Measurements from ENCODE around the gene STMN3. TPM values are rescaled to one million over a fixed set of nuclear protein-coding genes. Genes with fewer than 3 reads are reported as not detected.
"Not testable (repeated sequence)": the region's sequence is repeated elsewhere in the genome, so short reads cannot be mapped to it uniquely, and the experiment has no call there.

The STMN3 gene
- total RNA-seq, 1 experiment from 2014 or later = 42.7 TPM

DNA sequence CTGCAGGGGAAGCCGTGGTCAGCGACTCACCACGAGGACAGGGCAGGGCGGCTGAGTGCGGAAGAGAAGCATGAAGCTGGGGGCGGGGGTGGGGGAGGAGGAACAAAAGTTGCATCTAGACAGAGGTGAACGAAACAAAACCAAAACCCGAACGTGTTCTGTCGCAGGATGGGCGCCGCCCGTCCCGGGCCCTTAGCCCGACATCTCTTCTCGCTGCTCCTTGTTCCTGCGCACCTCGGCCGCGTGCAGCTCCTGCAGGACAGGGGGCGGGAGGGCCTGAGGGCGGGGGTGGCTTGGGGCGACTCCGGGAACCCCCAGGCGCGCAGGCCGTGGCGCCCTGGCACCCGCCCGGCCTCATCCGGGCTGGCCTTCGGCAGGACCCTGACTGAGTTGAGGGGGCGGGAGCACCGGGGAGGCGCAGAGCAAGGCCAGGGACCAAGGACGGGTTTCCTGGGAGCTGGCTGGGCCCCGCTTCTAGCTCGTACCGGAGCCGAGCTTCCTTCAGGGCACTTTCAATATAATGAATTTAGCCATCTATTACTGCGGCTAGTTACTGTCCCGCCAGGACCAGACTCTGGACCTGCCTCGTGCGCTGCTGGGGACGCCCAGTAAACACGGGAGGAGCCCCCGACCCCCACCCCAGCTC is 12.0 kb downstream of the STMN3 start:
- peak; percentile 54 for ATAC-seq
- DNase-seq (ENCODE audit: low read depth, low spot score) = no peak
- no TSS peak for BruUV-seq (replicated peaks)
- Histone ChIP-seq H3K27me3 (ENCODE audit: control insufficient read depth, insufficient read depth, low read length) (no peaks in the 10 kb centered on the region), H3K4me3 (ENCODE audit: low read depth in 2 of 2, low read length in 2 of 2) (peak overlapping the region; percentile 30 to 47), H3K27ac (ENCODE audit: low read length) (no peak overlapping the region), H3K4me1 (ENCODE audit: control insufficient read depth, insufficient read depth, low read length) (peaks cover 6% of the 10 kb centered on the region), H3K9me3 (ENCODE audit: control insufficient read depth, insufficient read depth, low read depth, low read length) (no peaks in the 10 kb centered on the region), H3K36me3 (ENCODE audit: control insufficient read depth, insufficient read depth, low read length) (no peaks in the 10 kb centered on the region)
- intact Hi-C loops (cut with micrococcal nuclease; ENCODE audit: unreplicated experiment) (no loop called here), in situ Hi-C loops (cut with HindIII; ENCODE audit: low pct_unique_long_range_greater_than_20kb, low sequenced_read_pairs) (no loop called here)
- ChIA-PET POLR2A (interaction anchor here (0.6 kb wide), 3 partner anchors 17 to 41 kb away, joined by 3 to 16 read pairs (median 4); no protein-coding TSS in a partner anchor), CTCF (interaction anchor here (0.7 to 2.4 kb wide), 6 partner anchors 8 to 103 kb away, joined by 3 to 12 read pairs (median 6); partner anchors contain the start of genes PTK6, RTEL1 and STMN3)
- TF ChIP-seq SIN3A (IDR thresholded peaks at IDR 0.05; ENCODE audit: borderline replicate concordance, insufficient read depth, low read depth, low read length) (no peak), TCF7L2 (IDR thresholded peaks at IDR 0.05; ENCODE audit: low read depth, low read length) (no peak), POLR2AphosphoS5 (IDR thresholded peaks at IDR 0.05; ENCODE audit: low read depth, low read length) (no peak)
- TF ChIP-seq, protein P1, sequence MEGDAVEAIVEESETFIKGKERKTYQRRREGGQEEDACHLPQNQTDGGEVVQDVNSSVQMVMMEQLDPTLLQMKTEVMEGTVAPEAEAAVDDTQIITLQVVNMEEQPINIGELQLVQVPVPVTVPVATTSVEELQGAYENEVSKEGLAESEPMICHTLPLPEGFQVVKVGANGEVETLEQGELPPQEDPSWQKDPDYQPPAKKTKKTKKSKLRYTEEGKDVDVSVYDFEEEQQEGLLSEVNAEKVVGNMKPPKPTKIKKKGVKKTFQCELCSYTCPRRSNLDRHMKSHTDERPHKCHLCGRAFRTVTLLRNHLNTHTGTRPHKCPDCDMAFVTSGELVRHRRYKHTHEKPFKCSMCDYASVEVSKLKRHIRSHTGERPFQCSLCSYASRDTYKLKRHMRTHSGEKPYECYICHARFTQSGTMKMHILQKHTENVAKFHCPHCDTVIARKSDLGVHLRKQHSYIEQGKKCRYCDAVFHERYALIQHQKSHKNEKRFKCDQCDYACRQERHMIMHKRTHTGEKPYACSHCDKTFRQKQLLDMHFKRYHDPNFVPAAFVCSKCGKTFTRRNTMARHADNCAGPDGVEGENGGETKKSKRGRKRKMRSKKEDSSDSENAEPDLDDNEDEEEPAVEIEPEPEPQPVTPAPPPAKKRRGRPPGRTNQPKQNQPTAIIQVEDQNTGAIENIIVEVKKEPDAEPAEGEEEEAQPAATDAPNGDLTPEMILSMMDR (IDR thresholded peaks at IDR 0.05) = no peak
- TF ChIP-seq, protein P2, sequence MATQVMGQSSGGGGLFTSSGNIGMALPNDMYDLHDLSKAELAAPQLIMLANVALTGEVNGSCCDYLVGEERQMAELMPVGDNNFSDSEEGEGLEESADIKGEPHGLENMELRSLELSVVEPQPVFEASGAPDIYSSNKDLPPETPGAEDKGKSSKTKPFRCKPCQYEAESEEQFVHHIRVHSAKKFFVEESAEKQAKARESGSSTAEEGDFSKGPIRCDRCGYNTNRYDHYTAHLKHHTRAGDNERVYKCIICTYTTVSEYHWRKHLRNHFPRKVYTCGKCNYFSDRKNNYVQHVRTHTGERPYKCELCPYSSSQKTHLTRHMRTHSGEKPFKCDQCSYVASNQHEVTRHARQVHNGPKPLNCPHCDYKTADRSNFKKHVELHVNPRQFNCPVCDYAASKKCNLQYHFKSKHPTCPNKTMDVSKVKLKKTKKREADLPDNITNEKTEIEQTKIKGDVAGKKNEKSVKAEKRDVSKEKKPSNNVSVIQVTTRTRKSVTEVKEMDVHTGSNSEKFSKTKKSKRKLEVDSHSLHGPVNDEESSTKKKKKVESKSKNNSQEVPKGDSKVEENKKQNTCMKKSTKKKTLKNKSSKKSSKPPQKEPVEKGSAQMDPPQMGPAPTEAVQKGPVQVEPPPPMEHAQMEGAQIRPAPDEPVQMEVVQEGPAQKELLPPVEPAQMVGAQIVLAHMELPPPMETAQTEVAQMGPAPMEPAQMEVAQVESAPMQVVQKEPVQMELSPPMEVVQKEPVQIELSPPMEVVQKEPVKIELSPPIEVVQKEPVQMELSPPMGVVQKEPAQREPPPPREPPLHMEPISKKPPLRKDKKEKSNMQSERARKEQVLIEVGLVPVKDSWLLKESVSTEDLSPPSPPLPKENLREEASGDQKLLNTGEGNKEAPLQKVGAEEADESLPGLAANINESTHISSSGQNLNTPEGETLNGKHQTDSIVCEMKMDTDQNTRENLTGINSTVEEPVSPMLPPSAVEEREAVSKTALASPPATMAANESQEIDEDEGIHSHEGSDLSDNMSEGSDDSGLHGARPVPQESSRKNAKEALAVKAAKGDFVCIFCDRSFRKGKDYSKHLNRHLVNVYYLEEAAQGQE (IDR thresholded peaks at IDR 0.05; ENCODE audit: insufficient read depth in 1 of 2, low read depth in 2 of 2, low read length in 1 of 2) = no peak

DNA sequence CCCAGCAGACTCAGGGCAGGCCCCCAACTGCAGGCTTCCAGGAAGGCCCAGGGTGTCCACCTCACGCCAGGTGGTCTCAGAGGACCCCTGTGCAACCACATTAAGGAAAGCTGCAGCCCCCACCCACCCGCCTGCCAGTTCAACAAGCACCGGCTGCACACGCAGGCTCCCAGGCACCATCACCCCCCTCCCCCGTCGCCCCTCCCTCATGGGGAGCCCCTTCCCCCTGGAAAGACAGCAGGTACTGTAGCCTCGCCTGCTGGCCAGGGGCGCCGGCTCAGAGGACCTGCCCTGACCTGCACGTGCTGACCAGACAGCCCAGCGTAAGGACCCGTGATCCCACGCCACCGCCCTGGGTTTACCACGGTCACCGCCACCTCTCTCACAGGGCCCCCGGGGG is 12.5 kb downstream of the STMN3 start:
- BruUV-seq (replicated peaks); intact Hi-C loops (cut with micrococcal nuclease; ENCODE audit: unreplicated experiment); DNase-seq (ENCODE audit: low read depth, low spot score); H3K36me3 ChIP-seq (ENCODE audit: control insufficient read depth, insufficient read depth, low read length); H3K4me3 ChIP-seq (ENCODE audit: low read depth in 2 of 2, low read length in 2 of 2); H3K27me3 ChIP-seq (ENCODE audit: control insufficient read depth, insufficient read depth, low read length); in situ Hi-C loops (cut with HindIII; ENCODE audit: low pct_unique_long_range_greater_than_20kb, low sequenced_read_pairs); H3K27ac ChIP-seq (ENCODE audit: low read length); H3K9me3 ChIP-seq (ENCODE audit: control insufficient read depth, insufficient read depth, low read depth, low read length); ATAC-seq; H3K4me1 ChIP-seq (ENCODE audit: control insufficient read depth, insufficient read depth, low read length): not testable (repeated sequence)
- POLR2A ChIA-PET = interaction anchor here (0.6 kb wide), 2 partner anchors 18 to 21 kb away, joined by 3 to 4 read pairs; no protein-coding TSS in a partner anchor
- CTCF ChIA-PET = interaction anchor here (0.6 kb wide), 1 partner anchor 316 kb away, joined by 7 read pairs; the partner anchor contains the start of gene UCKL1

DNA sequence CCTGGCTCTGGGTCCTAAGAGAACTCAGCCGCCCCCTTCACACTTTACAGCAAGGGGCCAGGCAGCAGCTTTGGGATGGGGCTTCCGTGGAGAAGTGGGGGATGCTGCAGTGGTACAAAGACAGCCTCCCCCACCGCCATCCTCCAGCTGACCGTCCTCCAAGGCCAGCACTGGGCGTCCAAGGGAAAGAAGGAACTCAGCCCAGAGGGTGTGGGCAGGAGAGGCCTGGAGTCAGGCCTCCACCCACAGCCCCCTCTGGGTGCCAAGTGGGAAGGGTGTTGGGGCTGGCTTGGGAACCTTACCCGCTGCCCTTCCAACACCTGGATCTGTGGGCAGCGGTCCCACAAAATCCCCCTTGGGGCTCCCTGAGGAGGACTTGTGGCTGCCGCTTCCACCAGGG is 13.1 kb downstream of the STMN3 start:
- H3K4me3 ChIP-seq (ENCODE audit: low read depth in 2 of 2, low read length in 2 of 2) = no peak overlapping the region
- no peaks in the 10 kb centered on the region for H3K9me3 ChIP-seq (ENCODE audit: control insufficient read depth, insufficient read depth, low read depth, low read length)
- H3K27ac ChIP-seq (ENCODE audit: low read length) = no peak overlapping the region
- in situ Hi-C loops (cut with HindIII; ENCODE audit: low pct_unique_long_range_greater_than_20kb, low sequenced_read_pairs) = no loop called here
- BruUV-seq (replicated peaks) = TSS peak; percentile 86
- TF ChIP-seq TCF7L2 (IDR thresholded peaks at IDR 0.05; ENCODE audit: low read depth, low read length) (no peak), POLR2AphosphoS5 (IDR thresholded peaks at IDR 0.05; ENCODE audit: low read depth, low read length) (no peak), SIN3A (IDR thresholded peaks at IDR 0.05; ENCODE audit: borderline replicate concordance, insufficient read depth, low read depth, low read length) (no peak)
- TF ChIP-seq, protein P1 (IDR thresholded peaks at IDR 0.05) = no peak
- TF ChIP-seq, protein P2 (IDR thresholded peaks at IDR 0.05; ENCODE audit: insufficient read depth in 1 of 2, low read depth in 2 of 2, low read length in 1 of 2) = no peak
- DNase-seq (ENCODE audit: low read depth, low spot score) = no peak
- H3K4me1 ChIP-seq (ENCODE audit: control insufficient read depth, insufficient read depth, low read length) = peaks cover 6% of the 10 kb centered on the region
- H3K27me3 ChIP-seq (ENCODE audit: control insufficient read depth, insufficient read depth, low read length) = no peaks in the 10 kb centered on the region
- H3K36me3 ChIP-seq (ENCODE audit: control insufficient read depth, insufficient read depth, low read length) = no peaks in the 10 kb centered on the region
- ChIA-PET CTCF (interaction anchor here (0.6 kb wide), 1 partner anchor 316 kb away, joined by 7 read pairs; the partner anchor contains the start of gene UCKL1), POLR2A (no interaction called here)
- intact Hi-C loops (cut with micrococcal nuclease; ENCODE audit: unreplicated experiment) = no loop called here
- no peak for ATAC-seq
